OCI-LY3 (cell line): ENCODE results near the gene GDE1.

ENCODE experiments used
- EZH2phosphoT487 ChIP-seq: fragments of 200-600 bp; shearing (Covaris generic); IDR thresholded peaks from 2 replicates; pipeline ENCODE4 v1.6.1; 2018; ENCODE audit warnings: antibody characterized with exemption, mixed run types, low read depth
- TF ChIP-seq, protein P1 (sequence below): fragments of 200-600, 300-600 bp; sonication (generic); IDR thresholded peaks from 2 replicates; pipeline ENCODE4 v1.5.1; 2014; ENCODE audit warnings: antibody characterized with exemption, low read length, low read depth

DNA sequence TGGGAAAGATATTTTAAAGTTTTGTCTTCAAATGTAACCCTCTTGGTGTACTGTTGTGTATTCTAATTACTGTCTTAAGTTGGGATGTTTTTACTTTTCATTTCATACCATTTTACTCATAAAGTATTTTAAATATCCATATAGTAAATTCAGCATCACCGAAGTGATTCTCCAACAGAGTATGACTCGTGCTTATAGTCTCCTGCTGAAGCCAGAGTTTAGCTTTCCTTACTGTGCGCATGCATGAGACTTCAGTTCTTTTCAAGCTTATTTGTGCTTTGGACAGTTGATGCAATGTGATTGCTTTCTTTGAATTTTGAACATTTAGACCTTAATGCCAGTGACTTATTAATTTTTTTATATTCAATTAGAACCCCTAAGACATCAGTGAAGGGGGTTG is 26.2 kb upstream of the GDE1 start:
- TF ChIP-seq, protein P1, sequence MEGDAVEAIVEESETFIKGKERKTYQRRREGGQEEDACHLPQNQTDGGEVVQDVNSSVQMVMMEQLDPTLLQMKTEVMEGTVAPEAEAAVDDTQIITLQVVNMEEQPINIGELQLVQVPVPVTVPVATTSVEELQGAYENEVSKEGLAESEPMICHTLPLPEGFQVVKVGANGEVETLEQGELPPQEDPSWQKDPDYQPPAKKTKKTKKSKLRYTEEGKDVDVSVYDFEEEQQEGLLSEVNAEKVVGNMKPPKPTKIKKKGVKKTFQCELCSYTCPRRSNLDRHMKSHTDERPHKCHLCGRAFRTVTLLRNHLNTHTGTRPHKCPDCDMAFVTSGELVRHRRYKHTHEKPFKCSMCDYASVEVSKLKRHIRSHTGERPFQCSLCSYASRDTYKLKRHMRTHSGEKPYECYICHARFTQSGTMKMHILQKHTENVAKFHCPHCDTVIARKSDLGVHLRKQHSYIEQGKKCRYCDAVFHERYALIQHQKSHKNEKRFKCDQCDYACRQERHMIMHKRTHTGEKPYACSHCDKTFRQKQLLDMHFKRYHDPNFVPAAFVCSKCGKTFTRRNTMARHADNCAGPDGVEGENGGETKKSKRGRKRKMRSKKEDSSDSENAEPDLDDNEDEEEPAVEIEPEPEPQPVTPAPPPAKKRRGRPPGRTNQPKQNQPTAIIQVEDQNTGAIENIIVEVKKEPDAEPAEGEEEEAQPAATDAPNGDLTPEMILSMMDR = no peak
- no peak for TF ChIP-seq EZH2phosphoT487
